Body of pancreas (tissue), 4 donors: ENCODE results near the gene CSMD2. TPM values are rescaled to one million over a fixed set of nuclear protein-coding genes. Genes with fewer than 3 reads are reported as not detected.
A peak's percentile ranks its signal among the peaks of the same experiment; 100 is the strongest.

ENCODE experiments used
- ATAC-seq: fragments of 150-250 bp; one replicate; pipeline ENCODE4 v1.9.1; 2016
- DNase-seq, 4 donors: peaks; one replicate each; pipeline ENCODE4 v3.0.0-alpha.2; 2019
- H3K27ac ChIP-seq, 4 donors: fragments of 200-600 bp; sonication (generic); 1 replicate in 3 of 4; 2 replicates in 1 of 4; pipeline versions ENCODE4 v1.5.1 to v1.6.1; 2016 to 2019; ENCODE audit warnings: mild to moderate bottlenecking in 1 of 4, mixed read lengths in 1 of 4, moderate library complexity in 1 of 4
- H3K27me3 ChIP-seq, 2 donors: fragments of 200-600 bp; sonication (generic); one replicate each; pipeline ENCODE4 v1.6.0; 2016; ENCODE audit warnings: mild to moderate bottlenecking in 1 of 2
- H3K36me3 ChIP-seq, 2 donors: fragments of 200-600 bp; sonication (generic); replicated peaks in 1 of 2; 2 replicates each; pipeline ENCODE4 v1.5.1; 2016; ENCODE audit warnings: low read depth in 2 of 2; ENCODE audit not compliant: insufficient read depth in 1 of 2
- H3K4me1 ChIP-seq: fragments of 200-600 bp; sonication (generic); one replicate; pipeline ENCODE4 v1.6.0; 2016
- H3K4me3 ChIP-seq, 2 donors: fragments of 200-600 bp; sonication (generic); 1 replicate in 1 of 2; 2 replicates in 1 of 2; pipeline ENCODE4 v1.5.1; 2016 to 2019
- H3K9me3 ChIP-seq, 3 donors: fragments of 200-600 bp; sonication (generic); 1 replicate in 2 of 3; 2 replicates in 1 of 3; pipeline ENCODE4 v1.5.1; 2016
- POLR2A ChIP-seq, 3 donors: fragments of 450-650 bp; IDR thresholded peaks; one replicate each; pipeline ENCODE4 v1.6.1; 2016; ENCODE audit warnings: antibody characterized with exemption in 3 of 3, mild to moderate bottlenecking in 2 of 3
- WGBS, 2 donors: methylation state at CpG; one replicate each; pipeline ENCODE4 v1.1.5; 2017; 5-methylcytosine and 5-hydroxymethylcytosine counted together
- intact Hi-C: fragments of 100-400 bp; cut with DNase I; formaldehyde crosslinking; loops from one replicate; pipeline ENCODE4 v1.15.1; 2023
- total RNA-seq, 2 donors: library from RNA; depleted of rRNA; stranded (reverse); fragments of >200 nt; gene quantifications; one replicate each; pipeline ENCODE4 v1.1.0, GENCODE V29; 2016
- TF ChIP-seq, protein P1 (sequence below), 7 experiments: fragments of 450-650 bp in 4 of 7; fragments of 200-600 bp in 3 of 7; sonication (generic) in 3 of 7; IDR thresholded peaks; one replicate each; pipeline ENCODE4 v1.5.1; 2016 to 2019; ENCODE audit warnings: antibody characterized with exemption in 7 of 7

Gene CSMD2
- total RNA-seq, 2 donors from 2014 or later, result 0.26 to 0.33 TPM

DNA sequence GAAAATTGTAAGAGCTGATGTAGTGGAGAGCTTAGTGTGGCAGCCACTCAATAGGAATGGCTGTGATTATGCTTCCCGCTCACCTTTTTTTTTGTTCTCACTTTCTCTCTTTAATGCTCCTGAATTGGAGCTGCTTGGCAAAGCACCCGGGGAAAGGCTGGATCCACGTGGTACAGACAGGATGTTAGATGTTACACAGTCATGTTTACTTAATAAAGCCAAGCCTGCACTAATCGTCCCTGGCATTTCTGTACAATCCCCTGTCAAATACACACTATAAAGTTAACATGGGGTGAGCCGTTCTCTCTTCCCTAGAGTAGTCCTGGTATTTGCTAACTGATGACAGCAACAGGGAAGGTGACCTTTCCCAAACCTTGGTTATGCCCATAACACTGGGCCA lies 504.8 kb downstream of the CSMD2 start:
- no peaks in the 10 kb centered on the region for H3K36me3 ChIP-seq
- no peak overlapping the region for H3K4me3 ChIP-seq
- DNase-seq (no peak), ATAC-seq (no peak)
- no peaks in the 10 kb centered on the region for H3K9me3 ChIP-seq
- peaks cover 0 to 3% of the 10 kb centered on the region in 2 donors for H3K27me3 ChIP-seq
- TF ChIP-seq, protein P1, sequence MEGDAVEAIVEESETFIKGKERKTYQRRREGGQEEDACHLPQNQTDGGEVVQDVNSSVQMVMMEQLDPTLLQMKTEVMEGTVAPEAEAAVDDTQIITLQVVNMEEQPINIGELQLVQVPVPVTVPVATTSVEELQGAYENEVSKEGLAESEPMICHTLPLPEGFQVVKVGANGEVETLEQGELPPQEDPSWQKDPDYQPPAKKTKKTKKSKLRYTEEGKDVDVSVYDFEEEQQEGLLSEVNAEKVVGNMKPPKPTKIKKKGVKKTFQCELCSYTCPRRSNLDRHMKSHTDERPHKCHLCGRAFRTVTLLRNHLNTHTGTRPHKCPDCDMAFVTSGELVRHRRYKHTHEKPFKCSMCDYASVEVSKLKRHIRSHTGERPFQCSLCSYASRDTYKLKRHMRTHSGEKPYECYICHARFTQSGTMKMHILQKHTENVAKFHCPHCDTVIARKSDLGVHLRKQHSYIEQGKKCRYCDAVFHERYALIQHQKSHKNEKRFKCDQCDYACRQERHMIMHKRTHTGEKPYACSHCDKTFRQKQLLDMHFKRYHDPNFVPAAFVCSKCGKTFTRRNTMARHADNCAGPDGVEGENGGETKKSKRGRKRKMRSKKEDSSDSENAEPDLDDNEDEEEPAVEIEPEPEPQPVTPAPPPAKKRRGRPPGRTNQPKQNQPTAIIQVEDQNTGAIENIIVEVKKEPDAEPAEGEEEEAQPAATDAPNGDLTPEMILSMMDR (IDR thresholded peaks at IDR 0.05), result no peak
- TF ChIP-seq POLR2A (IDR thresholded peaks at IDR 0.05), result no peak
- H3K27ac ChIP-seq, result no peak overlapping the region
- intact Hi-C loops, result no loop called here
- 36 to 39% methylated on average over 5 of the region's 5 CpGs for WGBS, 2 donors
- H3K4me1 ChIP-seq, result peaks cover 12% of the 10 kb centered on the region

DNA sequence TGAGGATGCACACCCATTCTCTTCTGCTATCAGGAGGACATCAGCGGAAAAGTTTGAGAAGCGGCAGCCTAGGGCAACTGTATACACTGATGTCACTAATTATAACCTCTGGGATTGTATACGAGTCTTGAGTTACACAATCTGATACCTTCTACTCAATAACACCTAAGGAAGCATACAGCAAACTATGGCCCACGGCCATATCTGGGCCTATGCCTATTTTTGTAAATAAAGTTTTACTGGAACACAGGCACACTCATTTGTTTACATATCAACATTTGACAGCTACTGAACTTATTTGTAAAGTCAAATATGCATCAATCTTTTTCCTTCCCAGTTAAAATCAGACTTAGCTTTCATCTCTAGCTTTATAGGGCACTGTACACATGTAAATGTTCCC lies 505.4 kb downstream of the CSMD2 start:
- TF ChIP-seq, protein P1 (IDR thresholded peaks at IDR 0.05), result no peak
- TF ChIP-seq POLR2A (IDR thresholded peaks at IDR 0.05), result no peak

DNA sequence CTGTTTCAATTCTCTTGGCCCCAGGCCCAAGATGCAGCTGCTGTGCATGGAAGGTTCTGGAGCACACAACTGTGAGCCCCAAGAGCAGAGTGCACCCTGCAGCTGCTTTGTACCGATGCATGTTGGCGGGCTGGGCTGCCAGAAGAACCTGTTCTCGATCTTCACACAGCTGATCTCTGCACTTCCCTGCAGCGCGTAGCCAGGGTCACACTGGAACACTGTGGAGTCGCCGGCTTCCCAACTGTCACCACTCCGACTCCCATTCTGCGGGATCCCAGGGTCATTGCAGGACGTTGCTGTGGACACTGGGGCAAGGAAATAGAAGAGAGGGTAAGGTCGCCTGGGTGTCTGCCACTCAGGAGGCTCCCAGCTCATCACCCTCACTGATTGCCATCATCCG lies 507.2 kb downstream of the CSMD2 start:
- Histone ChIP-seq H3K36me3 (no peaks in the 10 kb centered on the region), H3K9me3 (no peaks in the 10 kb centered on the region), H3K27ac (no peak overlapping the region), H3K4me3 (no peak overlapping the region), H3K4me1 (peaks cover 25% of the 10 kb centered on the region), H3K27me3 (peaks cover 0 to 2% of the 10 kb centered on the region in 2 donors)
- WGBS, 2 donors, result 87 to 96% methylated on average over 10 to 12 of the region's 12 CpGs
- ATAC-seq (no peak), DNase-seq (no peak)
- TF ChIP-seq POLR2A (IDR thresholded peaks at IDR 0.05), result no peak
- TF ChIP-seq, protein P1 (IDR thresholded peaks at IDR 0.05), result no peak
- intact Hi-C loops, result no loop called here

More for the DNA sequence above, 505.4 kb downstream of the CSMD2 start:
- no peaks in the 10 kb centered on the region for H3K36me3 ChIP-seq
- 73 to 76% methylated on average over 4 of the region's 4 CpGs for whole genome bisulfite sequencing, 2 donors
- H3K9me3 ChIP-seq, result no peaks in the 10 kb centered on the region
- intact Hi-C loops, result no loop called here
- H3K27ac ChIP-seq, result no peak overlapping the region
- peaks cover 0 to 3% of the 10 kb centered on the region in 2 donors for H3K27me3 ChIP-seq
- no peak for ATAC-seq
- no peak overlapping the region for H3K4me3 ChIP-seq
- H3K4me1 ChIP-seq, result peaks cover 13% of the 10 kb centered on the region
- no peak for DNase-seq

DNA sequence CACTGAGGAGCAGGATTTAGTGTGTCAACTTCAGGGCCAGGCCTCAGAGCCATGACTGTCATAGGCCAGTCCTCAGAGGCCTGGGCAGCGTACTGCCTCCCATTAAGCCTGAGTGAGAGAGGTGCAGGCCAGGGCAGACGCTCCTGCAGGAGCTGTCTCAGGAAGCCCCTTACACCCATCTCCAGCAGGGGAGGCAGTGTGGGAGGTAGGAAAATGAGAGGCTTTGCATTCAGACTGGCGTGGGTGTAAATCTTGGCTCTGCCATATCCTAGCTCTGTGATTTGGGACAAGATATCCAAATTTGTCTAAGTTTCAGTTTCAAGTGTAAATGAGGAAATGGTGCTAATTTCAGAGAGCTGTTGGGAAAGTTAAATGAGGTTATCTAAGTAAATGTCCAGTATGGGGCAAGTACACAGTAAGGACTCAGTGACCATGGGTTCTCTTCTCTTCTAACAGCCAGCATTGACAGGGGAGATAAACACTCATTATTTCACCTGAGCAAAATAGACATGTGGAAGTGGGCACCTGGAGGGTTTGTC lies 508.5 kb downstream of the CSMD2 start:
- TF ChIP-seq, protein P1 (IDR thresholded peaks at IDR 0.05), result no peak
- TF ChIP-seq POLR2A (IDR thresholded peaks at IDR 0.05), result no peak
- Histone ChIP-seq H3K4me3 (no peak overlapping the region), H3K27ac (no peak overlapping the region), H3K36me3 (no peaks in the 10 kb centered on the region), H3K27me3 (no peaks in the 10 kb centered on the region), H3K4me1 (peaks cover 28% of the 10 kb centered on the region), H3K9me3 (no peaks in the 10 kb centered on the region)
- DNase-seq (no peak), ATAC-seq (no peak)
- WGBS, 2 donors, result 89 to 100% methylated on average over 2 to 3 of the region's 3 CpGs
- intact Hi-C loops, result no loop called here

DNA sequence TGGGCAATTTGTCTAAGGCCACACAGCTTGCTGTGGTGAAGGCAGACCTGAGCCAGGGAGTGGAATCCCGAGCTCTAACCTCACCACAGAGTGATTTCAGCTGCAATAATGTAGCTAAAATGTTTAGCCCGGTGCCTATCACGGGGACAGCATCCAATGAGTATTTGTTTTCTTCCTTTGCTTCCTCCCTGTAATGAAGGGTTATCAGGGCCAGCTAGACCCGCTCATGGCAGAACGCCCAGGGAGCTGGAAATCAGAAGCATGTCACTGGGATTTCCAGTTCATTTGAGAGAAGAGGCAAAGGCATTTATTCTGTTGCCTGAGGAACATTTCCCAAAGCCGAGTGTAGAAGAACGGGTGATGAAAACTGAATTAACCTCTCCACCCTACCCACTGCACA lies 509.5 kb downstream of the CSMD2 start:
- intact Hi-C loops, result no loop called here
- peak; percentile 30 to 74 (median 52) for DNase-seq
- TF ChIP-seq POLR2A (IDR thresholded peaks at IDR 0.05), result no peak
- TF ChIP-seq, protein P1 (IDR thresholded peaks at IDR 0.05), result no peak
- no peak for ATAC-seq
- 35 to 50% methylated on average over 7 of the region's 7 CpGs for WGBS, 2 donors
- H3K4me1 ChIP-seq, result peaks cover 28% of the 10 kb centered on the region
- H3K27me3 ChIP-seq, result no peaks in the 10 kb centered on the region
- no peak overlapping the region for H3K4me3 ChIP-seq
- H3K27ac ChIP-seq, result no peak overlapping the region
- no peaks in the 10 kb centered on the region for H3K9me3 ChIP-seq
- H3K36me3 ChIP-seq, result no peaks in the 10 kb centered on the region
